HG03571 (cell line): ENCODE measurements around the gene LSMEM2.
A peak's percentile ranks its signal among the peaks of the same experiment; 100 is the strongest.

Experiments
- ATAC-seq: cut with Tn5 transposase; IDR thresholded peaks from one replicate; pipeline ENCODE4 v1.9.1; 2021; ENCODE audit not compliant: unreplicated experiment

Gene LSMEM2

DNA sequence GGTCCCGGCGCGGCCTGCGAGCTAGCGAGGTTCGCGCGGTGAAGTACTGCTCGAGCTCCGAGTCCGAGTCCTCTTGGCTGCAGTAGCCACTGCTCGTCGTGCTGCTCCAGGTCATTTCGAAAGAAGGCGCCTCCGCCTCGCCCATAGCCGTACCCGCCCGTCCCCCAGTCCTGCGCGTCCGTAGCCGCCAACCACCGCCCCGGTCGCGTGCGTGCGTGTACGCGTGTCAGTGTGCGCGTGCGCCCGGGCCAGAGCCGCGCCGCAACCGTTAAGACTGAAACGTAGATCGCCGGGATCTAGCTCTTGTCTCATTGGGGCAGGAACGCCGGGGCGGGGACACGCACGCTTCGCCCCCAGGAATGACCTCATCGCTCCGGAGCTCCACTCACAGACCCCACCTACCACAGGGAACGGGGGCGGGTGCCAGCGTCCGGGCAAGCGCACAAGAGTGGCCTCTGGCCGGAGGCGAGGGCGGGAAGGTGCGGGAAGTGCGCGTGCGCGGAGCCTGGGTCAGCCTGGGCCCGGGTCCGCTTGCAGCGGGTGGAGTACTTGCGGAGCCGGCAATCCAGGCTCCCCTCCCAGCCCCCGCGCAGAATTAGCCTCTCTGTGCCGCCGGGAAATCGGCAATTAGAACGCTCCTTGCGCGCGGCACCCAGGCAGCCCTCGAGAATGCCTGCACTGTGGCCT is 58.4 kb downstream of the LSMEM2 start:
- ATAC-seq = peak; percentile 61
